Keratinocyte (primary cell): ENCODE data around the gene GRIK4. TPM values are rescaled to one million over a fixed set of nuclear protein-coding genes. Genes with fewer than 3 reads are reported as not detected.

ENCODE experiments used
- DNase-seq: peaks from one replicate; pipeline ENCODE4 v3.0.0-alpha.2; 2011; ENCODE audit warnings: low read depth, missing footprints, low spot score
- FAIRE-seq: peaks from 2 replicates; lab custom pipeline; 2011; peaks lifted over from hg19 to GRCh38; lab: Jason Lieb, UNC
- H2AFZ ChIP-seq: 2 replicates; pipeline ENCODE4 v1.6.0; 2012; ENCODE audit warnings: low read length, control low read depth, inconsistent platforms; ENCODE audit not compliant: control insufficient read depth
- H3K27ac ChIP-seq: 2 replicates; pipeline ENCODE4 v1.5.1; 2011; ENCODE audit warnings: low read length; ENCODE audit not compliant: control insufficient read depth, insufficient read depth
- H3K27me3 ChIP-seq: 3 replicates; pipeline ENCODE4 v1.6.0; 2011; ENCODE audit warnings: low read length; ENCODE audit not compliant: control insufficient read depth, insufficient read depth; ENCODE audit errors: extremely low read depth
- H3K36me3 ChIP-seq, 2 experiments: 2 replicates in 1 of 2; 3 replicates in 1 of 2; pipeline ENCODE4 v1.5.1; 2011; ENCODE audit warnings: low read length in 2 of 2, mild to moderate bottlenecking in 1 of 2; ENCODE audit not compliant: control insufficient read depth in 2 of 2, insufficient read depth in 2 of 2; ENCODE audit errors: extremely low read depth in 1 of 2
- H3K4me1 ChIP-seq: 3 replicates; pipeline ENCODE4 v1.5.1; 2011; ENCODE audit warnings: low read length; ENCODE audit not compliant: control insufficient read depth, insufficient read depth; ENCODE audit errors: extremely low read depth
- H3K4me2 ChIP-seq: 3 replicates; pipeline ENCODE4 v1.6.0; 2011; ENCODE audit warnings: low read depth, low read length; ENCODE audit not compliant: control insufficient read depth, insufficient read depth; ENCODE audit errors: extremely low read depth
- H3K4me3 ChIP-seq, 3 experiments: fragments of 200-600 bp in 1 of 3; sonication (generic) in 1 of 3; 2 replicates in 2 of 3; 3 replicates in 1 of 3; pipeline ENCODE4 v1.5.1; 2011 to 2016; ENCODE audit warnings: low read length in 3 of 3, mild to moderate bottlenecking in 3 of 3, control low read depth in 2 of 3, inconsistent platforms in 1 of 3, low read depth in 1 of 3, mixed read lengths in 1 of 3, mixed run types in 1 of 3, moderate library complexity in 1 of 3; ENCODE audit not compliant: control insufficient read depth in 2 of 3, insufficient read depth in 2 of 3; ENCODE audit errors: extremely low read depth in 1 of 3
- H3K79me2 ChIP-seq: 2 replicates; pipeline ENCODE4 v1.6.0; 2012; ENCODE audit warnings: low read length; ENCODE audit not compliant: control insufficient read depth, insufficient read depth
- H3K9ac ChIP-seq: 3 replicates; pipeline ENCODE4 v1.6.0; 2011; ENCODE audit warnings: low read length; ENCODE audit not compliant: control insufficient read depth, insufficient read depth; ENCODE audit errors: extremely low read depth
- H3K9me1 ChIP-seq: 3 replicates; pipeline ENCODE4 v1.6.0; 2011; ENCODE audit warnings: low read length; ENCODE audit not compliant: control insufficient read depth, insufficient read depth; ENCODE audit errors: extremely low read depth
- H3K9me3 ChIP-seq: 2 replicates; pipeline ENCODE4 v1.5.1; 2012; ENCODE audit warnings: low read depth, low read length; ENCODE audit not compliant: control insufficient read depth
- H4K20me1 ChIP-seq: 3 replicates; pipeline ENCODE4 v1.6.0; 2011; ENCODE audit warnings: low read length; ENCODE audit not compliant: control insufficient read depth, insufficient read depth; ENCODE audit errors: extremely low read depth
- EZH2 ChIP-seq: IDR thresholded peaks from one replicate; pipeline ENCODE4 v1.6.1; 2012; ENCODE audit warnings: inconsistent platforms, mild to moderate bottlenecking, low read length, moderate library complexity
- dilution Hi-C: fragments of 300-500 bp; cut with MboI; formaldehyde crosslinking; loops from one replicate; pipeline ENCODE4 v1.7.0; 2020; ENCODE audit warnings: low sequenced_read_pairs; ENCODE audit not compliant: extremely low pct_ligation_motif_present
- polyA plus RNA-seq, 5 experiments: library from polyadenylated mRNA; depleted of rRNA in 3 of 5; stranded (reverse) in 3 of 5; stranded (forward) in 1 of 5; unstranded in 1 of 5; fragments of >200 nt; gene quantifications; 1 replicate in 1 of 5; 2 replicates in 3 of 5; 3 replicates in 1 of 5; pipeline versions ENCODE4 v1.2.1 to v1.2.3, GENCODE V29; 2011 to 2012; ENCODE audit warnings: missing spikeins in 2 of 5, low read depth in 1 of 5, low replicate concordance in 1 of 5
- TF ChIP-seq, protein P1 (sequence below), 3 experiments: IDR thresholded peaks in 1 of 3; conservative IDR thresholded peaks in 1 of 3; optimal IDR thresholded peaks in 1 of 3; 2 replicates in 2 of 3; 3 replicates in 1 of 3; pipeline versions ENCODE3 to v1.5.1; 2011; ENCODE audit warnings: low read length in 3 of 3, mild to moderate bottlenecking in 3 of 3, moderate library complexity in 2 of 3, control low read depth in 1 of 3, inconsistent platforms in 1 of 3; ENCODE audit not compliant: insufficient read depth in 2 of 3; ENCODE audit errors: extremely low read depth in 1 of 3

GRIK4 gene
- polyA plus RNA-seq, 1 donor (not counting 4 experiments of a cell fraction or from before 2014, with no cell fraction given), result not detected

DNA sequence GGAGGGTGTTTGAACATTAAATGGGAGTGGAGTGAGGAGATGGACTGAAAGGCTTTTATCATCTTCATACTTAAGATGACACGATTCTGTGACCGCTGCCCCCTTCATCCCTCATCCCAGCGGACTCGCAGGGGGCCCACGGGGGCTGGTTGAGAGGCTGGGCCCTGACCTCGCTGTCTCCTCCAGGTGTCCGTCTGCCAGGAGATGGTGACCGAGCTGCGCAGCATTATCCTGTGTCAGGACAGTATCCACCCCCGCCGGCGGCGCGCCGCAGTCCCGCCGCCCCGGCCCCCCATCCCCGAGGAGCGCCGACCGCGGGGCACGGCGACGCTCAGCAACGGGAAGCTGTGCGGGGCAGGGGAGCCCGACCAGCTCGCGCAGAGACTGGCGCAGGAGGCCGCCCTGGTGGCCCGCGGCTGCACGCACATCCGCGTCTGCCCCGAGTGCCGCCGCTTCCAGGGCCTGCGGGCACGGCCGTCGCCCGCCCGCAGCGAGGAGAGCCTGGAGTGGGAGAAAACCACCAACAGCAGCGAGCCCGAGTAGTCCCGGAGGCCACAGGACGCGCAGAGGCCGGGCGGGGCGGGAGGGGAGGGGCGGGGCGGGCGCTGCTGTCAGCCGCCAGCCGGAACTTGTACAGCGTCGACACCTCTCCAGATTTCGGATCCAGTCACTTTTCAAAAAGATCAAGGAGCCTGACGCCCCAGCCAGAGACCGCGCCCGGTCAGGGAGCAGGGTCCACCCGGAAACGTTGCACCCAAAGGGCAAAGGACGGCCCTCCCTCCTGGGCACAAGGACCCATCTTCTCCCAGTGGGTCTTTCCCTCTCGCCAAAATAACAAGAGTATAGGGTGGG lies 474.4 kb downstream of the GRIK4 start:
- dilution Hi-C loops, result no loop called here
- no peak overlapping the region for H3K27ac ChIP-seq
- peak overlapping the region; percentile 73 for H3K4me2 ChIP-seq
- no peak for FAIRE-seq
- TF ChIP-seq EZH2, result no peak
- TF ChIP-seq, protein P1, sequence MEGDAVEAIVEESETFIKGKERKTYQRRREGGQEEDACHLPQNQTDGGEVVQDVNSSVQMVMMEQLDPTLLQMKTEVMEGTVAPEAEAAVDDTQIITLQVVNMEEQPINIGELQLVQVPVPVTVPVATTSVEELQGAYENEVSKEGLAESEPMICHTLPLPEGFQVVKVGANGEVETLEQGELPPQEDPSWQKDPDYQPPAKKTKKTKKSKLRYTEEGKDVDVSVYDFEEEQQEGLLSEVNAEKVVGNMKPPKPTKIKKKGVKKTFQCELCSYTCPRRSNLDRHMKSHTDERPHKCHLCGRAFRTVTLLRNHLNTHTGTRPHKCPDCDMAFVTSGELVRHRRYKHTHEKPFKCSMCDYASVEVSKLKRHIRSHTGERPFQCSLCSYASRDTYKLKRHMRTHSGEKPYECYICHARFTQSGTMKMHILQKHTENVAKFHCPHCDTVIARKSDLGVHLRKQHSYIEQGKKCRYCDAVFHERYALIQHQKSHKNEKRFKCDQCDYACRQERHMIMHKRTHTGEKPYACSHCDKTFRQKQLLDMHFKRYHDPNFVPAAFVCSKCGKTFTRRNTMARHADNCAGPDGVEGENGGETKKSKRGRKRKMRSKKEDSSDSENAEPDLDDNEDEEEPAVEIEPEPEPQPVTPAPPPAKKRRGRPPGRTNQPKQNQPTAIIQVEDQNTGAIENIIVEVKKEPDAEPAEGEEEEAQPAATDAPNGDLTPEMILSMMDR (optimal IDR thresholded peaks at IDR 0.05 in 1 of 3, IDR thresholded peaks at IDR 0.05 in 1 of 3, conservative IDR thresholded peaks at IDR 0.05 in 1 of 3; ENCODE audit: extremely low read depth in 1 of 3, insufficient read depth in 2 of 3, low read length in 3 of 3), result peak in 2 of 3 experiments; percentile 27 to 36
- peak; percentile 9 for DNase-seq
- peaks cover 24% of the 10 kb centered on the region for H3K27me3 ChIP-seq
- H3K9ac ChIP-seq, result no peak overlapping the region
- peak overlapping the region; percentile 77 for H2AFZ ChIP-seq
- H4K20me1 ChIP-seq, result no peaks in the 10 kb centered on the region
- H3K79me2 ChIP-seq, result no peaks in the 10 kb centered on the region
- peak overlapping the region; percentile 32 to 57 (median 37) for H3K4me3 ChIP-seq
- H3K4me1 ChIP-seq, result no peaks in the 10 kb centered on the region
- no peaks in the 10 kb centered on the region for H3K9me3 ChIP-seq
- H3K36me3 ChIP-seq, result no peaks in the 10 kb centered on the region
- no peaks in the 10 kb centered on the region for H3K9me1 ChIP-seq

DNA sequence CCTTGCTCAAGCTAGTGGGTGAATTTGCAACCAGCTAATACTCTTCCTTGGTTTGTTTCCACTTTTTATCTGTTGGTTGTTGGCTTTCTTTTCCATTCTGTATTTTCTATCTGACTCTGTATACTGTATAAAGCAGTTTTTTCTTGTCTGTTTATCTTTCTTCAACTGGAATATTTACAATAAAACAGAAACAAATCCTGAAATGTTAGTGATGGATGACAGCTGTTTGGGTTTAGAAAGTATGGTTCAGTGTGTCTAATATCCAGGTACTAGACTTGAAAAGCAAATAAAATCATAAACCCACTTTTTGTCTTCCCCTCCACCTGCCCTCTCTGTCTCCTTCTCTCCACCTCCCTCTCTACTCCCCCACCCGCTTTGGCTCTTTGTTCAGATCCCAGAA lies 477.1 kb downstream of the GRIK4 start:
- TF ChIP-seq EZH2, result no peak
- TF ChIP-seq, protein P1 (optimal IDR thresholded peaks at IDR 0.05 in 1 of 3, IDR thresholded peaks at IDR 0.05 in 1 of 3, conservative IDR thresholded peaks at IDR 0.05 in 1 of 3; ENCODE audit: extremely low read depth in 1 of 3, insufficient read depth in 2 of 3, low read length in 3 of 3), result no peak
- Histone ChIP-seq H3K9me3 (no peaks in the 10 kb centered on the region), H3K4me1 (no peaks in the 10 kb centered on the region), H3K36me3 (no peaks in the 10 kb centered on the region), H3K27ac (no peak overlapping the region), H3K4me3 (no peak overlapping the region), H3K4me2 (no peak overlapping the region), H3K9ac (no peak overlapping the region), H3K79me2 (no peaks in the 10 kb centered on the region), H2AFZ (no peak overlapping the region), H3K27me3 (peaks cover 19% of the 10 kb centered on the region), H4K20me1 (no peaks in the 10 kb centered on the region), H3K9me1 (no peaks in the 10 kb centered on the region)
- no peak for FAIRE-seq
- DNase-seq, result no peak
- dilution Hi-C loops, result no loop called here
